H9 (cell line): ENCODE measurements around the gene SGIP1. TPM values are rescaled to one million over a fixed set of nuclear protein-coding genes. Genes with fewer than 3 reads are reported as not detected.

Experiments used
- DNase-seq: peaks from one replicate; pipeline ENCODE4 v3.0.0-alpha.2; 2017
- H2AFZ ChIP-seq: one replicate; pipeline ENCODE4 v1.6.1; 2013; ENCODE audit warnings: mild to moderate bottlenecking, low read length, control low read depth, moderate library complexity
- H2AK5ac ChIP-seq: 2 replicates; pipeline ENCODE4 v1.6.1; 2013; ENCODE audit warnings: low read length, control low read depth, mixed read lengths; ENCODE audit not compliant: insufficient read length
- H2BK120ac ChIP-seq: one replicate; pipeline ENCODE4 v1.6.1; 2013; ENCODE audit warnings: low read depth, mild to moderate bottlenecking, low read length, control low read depth, inconsistent platforms; ENCODE audit not compliant: poor library complexity, severe bottlenecking
- H2BK12ac ChIP-seq: 2 replicates; pipeline ENCODE4 v1.6.1; 2013; ENCODE audit warnings: low read length, control low read depth, mixed read lengths, low read depth; ENCODE audit not compliant: insufficient read length
- H2BK15ac ChIP-seq: 2 replicates; pipeline ENCODE4 v1.6.1; 2013; ENCODE audit warnings: low read depth, low read length, control low read depth
- H2BK20ac ChIP-seq: one replicate; pipeline ENCODE4 v1.6.1; 2013; ENCODE audit warnings: low read depth, mild to moderate bottlenecking, low read length, control low read depth, inconsistent platforms; ENCODE audit not compliant: poor library complexity, severe bottlenecking
- H2BK5ac ChIP-seq: 2 replicates; pipeline ENCODE4 v1.6.1; 2013; ENCODE audit warnings: low read length, control low read depth, mixed read lengths; ENCODE audit not compliant: insufficient read length
- H3K14ac ChIP-seq: 2 replicates; pipeline ENCODE4 v1.6.1; 2013; ENCODE audit warnings: low read length, control low read depth; ENCODE audit not compliant: insufficient read depth
- H3K18ac ChIP-seq: 2 replicates; pipeline ENCODE4 v1.6.1; 2013; ENCODE audit warnings: low read depth, mild to moderate bottlenecking, mixed read lengths, low read length, control low read depth; ENCODE audit not compliant: insufficient read length
- H3K23ac ChIP-seq: 2 replicates; pipeline ENCODE4 v1.6.1; 2013; ENCODE audit warnings: low read length, control low read depth, mixed read lengths, low read depth; ENCODE audit not compliant: insufficient read length
- H3K23me2 ChIP-seq: 2 replicates; pipeline ENCODE4 v1.6.1; 2013; ENCODE audit warnings: low read depth, mild to moderate bottlenecking, mixed read lengths, low read length, control low read depth; ENCODE audit not compliant: insufficient read length, poor library complexity, severe bottlenecking
- H3K27ac ChIP-seq: 2 replicates; pipeline ENCODE4 v1.5.1; 2013; ENCODE audit warnings: low read length, control low read depth, mixed read lengths, low read depth; ENCODE audit not compliant: insufficient read length
- H3K27me3 ChIP-seq: 2 replicates; pipeline ENCODE4 v1.6.1; 2013; ENCODE audit warnings: low read length, control low read depth, inconsistent platforms; ENCODE audit not compliant: insufficient read depth
- H3K4ac ChIP-seq: 2 replicates; pipeline ENCODE4 v1.6.1; 2013; ENCODE audit warnings: low read depth, mild to moderate bottlenecking, control low read depth, inconsistent platforms, low read length, moderate library complexity
- H3K4me1 ChIP-seq: 2 replicates; pipeline ENCODE4 v1.6.1; 2013; ENCODE audit warnings: low read length, control low read depth, inconsistent platforms; ENCODE audit not compliant: insufficient read depth
- H3K4me2 ChIP-seq: 2 replicates; pipeline ENCODE4 v1.6.1; 2013; ENCODE audit warnings: low read length, control low read depth, mixed read lengths; ENCODE audit not compliant: insufficient read length, insufficient read depth
- H3K56ac ChIP-seq: 2 replicates; pipeline ENCODE4 v1.6.1; 2013; ENCODE audit warnings: low read depth, mild to moderate bottlenecking, mixed read lengths, low read length, control low read depth; ENCODE audit not compliant: insufficient read length
- H3K79me1 ChIP-seq: 2 replicates; pipeline ENCODE4 v1.6.1; 2013; ENCODE audit warnings: low read depth, mild to moderate bottlenecking, moderate library complexity, low read length, control low read depth, inconsistent platforms; ENCODE audit not compliant: insufficient read depth, poor library complexity, severe bottlenecking
- H3K79me2 ChIP-seq: 2 replicates; pipeline ENCODE4 v1.6.1; 2013; ENCODE audit warnings: low read length, control low read depth, inconsistent platforms; ENCODE audit not compliant: insufficient read depth
- H3K9ac ChIP-seq: 2 replicates; pipeline ENCODE4 v1.6.1; 2013; ENCODE audit warnings: low read length, control low read depth, mixed read lengths; ENCODE audit not compliant: insufficient read length; ENCODE audit errors: extremely low read depth
- H3K9me3 ChIP-seq: one replicate; pipeline ENCODE4 v1.6.1; 2013; ENCODE audit warnings: low read depth, low read length, inconsistent platforms; ENCODE audit not compliant: control insufficient read depth
- H3T11ph ChIP-seq: one replicate; pipeline ENCODE4 v1.6.1; 2013; ENCODE audit warnings: mild to moderate bottlenecking, low read length, control low read depth, inconsistent platforms
- H4K20me1 ChIP-seq: one replicate; pipeline ENCODE4 v1.6.1; 2013; ENCODE audit not compliant: control insufficient read depth, insufficient read length, insufficient read depth
- H4K5ac ChIP-seq: 2 replicates; pipeline ENCODE4 v1.6.1; 2013; ENCODE audit warnings: low read depth, mild to moderate bottlenecking, mixed read lengths, low read length, control low read depth; ENCODE audit not compliant: insufficient read length
- H4K8ac ChIP-seq: replicated peaks from 2 replicates; pipeline ENCODE4 v1.6.1; 2013; ENCODE audit warnings: low read length, control low read depth, mixed read lengths, low read depth; ENCODE audit not compliant: insufficient read length
- H4K91ac ChIP-seq: 2 replicates; pipeline ENCODE4 v1.6.1; 2013; ENCODE audit warnings: low read depth, mild to moderate bottlenecking, moderate library complexity, mixed read lengths, low read length, control low read depth; ENCODE audit not compliant: insufficient read length
- H3K27ac Mint-ChIP-seq, 3 experiments: 2 replicates in 2 of 3; 3 replicates in 1 of 3; pipeline ENCODE4 v1.8.0; 2020 to 2021; ENCODE audit warnings: mixed read lengths in 3 of 3, mild to moderate bottlenecking in 1 of 3, moderate library complexity in 1 of 3
- H3K27me3 Mint-ChIP-seq: 2 replicates; pipeline ENCODE4 v1.8.0; 2021; ENCODE audit warnings: low read depth, mild to moderate bottlenecking, moderate library complexity, mixed read lengths
- H3K36me3 Mint-ChIP-seq, 3 experiments: 2 replicates in 2 of 3; 3 replicates in 1 of 3; pipeline ENCODE4 v1.8.0; 2020 to 2021; ENCODE audit warnings: low read depth in 3 of 3, mixed read lengths in 3 of 3; ENCODE audit not compliant: insufficient read depth in 1 of 3
- H3K4me1 Mint-ChIP-seq, 2 experiments: 2 replicates each; pipeline ENCODE4 v1.8.0; 2020; ENCODE audit warnings: mixed read lengths in 2 of 2
- H3K4me3 Mint-ChIP-seq, 2 experiments: 2 replicates in 1 of 2; 3 replicates in 1 of 2; pipeline ENCODE4 v1.8.0; 2020 to 2021; ENCODE audit warnings: mild to moderate bottlenecking in 2 of 2, mixed read lengths in 2 of 2, moderate library complexity in 1 of 2
- H3K9me3 Mint-ChIP-seq, 2 experiments: 2 replicates in 1 of 2; 3 replicates in 1 of 2; pipeline ENCODE4 v1.8.0; 2020; ENCODE audit warnings: mild to moderate bottlenecking in 2 of 2, mixed read lengths in 2 of 2, moderate library complexity in 1 of 2
- WGBS: extraction: QIAGEN DNeasy Blood & Tissue Kit; methylation state at CpG from one replicate; pipeline ENCODE4 v1.1.7; 2013; ENCODE audit warnings: missing lambda C conversion rate, low lambda C conversion rate, mixed read lengths; ENCODE audit not compliant: insufficient read length; ENCODE audit errors: extremely low coverage; 5-methylcytosine and 5-hydroxymethylcytosine counted together
- total RNA-seq: library from RNA; stranded (reverse); gene quantifications from 2 replicates; pipeline ENCODE4 v1.2.1, GENCODE V29; 2021
- TF ChIP-seq, protein P1 (sequence below): fragments of 200-600 bp; sonication (generic); conservative IDR thresholded peaks from 3 replicates; pipeline ENCODE4 v1.8.0; 2021; ENCODE audit warnings: antibody characterized with exemption, mild to moderate bottlenecking

SGIP1 gene
- total RNA-seq, 1 experiment from 2014 or later, result 1.5 TPM

DNA sequence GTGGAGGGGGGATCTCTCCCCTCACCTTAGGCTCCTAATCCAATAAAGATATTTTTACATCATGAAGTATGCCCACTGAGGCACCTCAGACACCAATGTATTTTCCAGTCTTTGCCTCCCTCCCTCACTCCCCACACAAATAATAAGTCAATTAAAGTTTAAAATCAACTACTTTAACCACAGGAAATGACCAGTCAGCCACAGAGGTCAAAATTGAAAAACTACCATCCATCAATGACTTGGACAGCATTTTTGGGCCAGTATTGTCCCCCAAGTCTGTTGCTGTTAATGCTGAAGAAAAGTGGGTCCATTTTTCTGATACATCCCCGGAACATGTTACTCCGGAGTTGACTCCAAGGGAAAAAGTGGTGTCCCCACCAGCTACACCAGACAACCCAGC lies 147.7 kb downstream of the SGIP1 start:
- Mint-ChIP-seq H3K36me3 (no peaks in the 10 kb centered on the region), H3K9me3 (no peaks in the 10 kb centered on the region), H3K27me3 (no peaks in the 10 kb centered on the region), H3K27ac (no peak overlapping the region), H3K4me3 (no peak overlapping the region), H3K4me1 (no peaks in the 10 kb centered on the region)
- Histone ChIP-seq H2BK12ac (no peak overlapping the region), H4K91ac (no peak overlapping the region), H3K14ac (no peak overlapping the region), H3K23ac (no peak overlapping the region), H3K27ac (no peak overlapping the region), H2BK120ac (no peak overlapping the region), H3K18ac (no peak overlapping the region), H2BK15ac (no peak overlapping the region), H3K79me2 (no peaks in the 10 kb centered on the region), H4K5ac (no peak overlapping the region), H3K23me2 (no peaks in the 10 kb centered on the region), H3K56ac (no peak overlapping the region), H4K8ac (no peak overlapping the region), H2BK20ac (no peak overlapping the region), H3K9ac (no peak overlapping the region), H3K4me1 (no peaks in the 10 kb centered on the region), H2AFZ (no peak overlapping the region), H3K4me2 (no peak overlapping the region), H3K4ac (no peak overlapping the region), H4K20me1 (no peaks in the 10 kb centered on the region), H3T11ph (no peak overlapping the region), H3K79me1 (no peaks in the 10 kb centered on the region), H3K9me3 (no peaks in the 10 kb centered on the region), H3K27me3 (no peaks in the 10 kb centered on the region), H2BK5ac (no peak overlapping the region), H2AK5ac (no peak overlapping the region)
- TF ChIP-seq, protein P1, sequence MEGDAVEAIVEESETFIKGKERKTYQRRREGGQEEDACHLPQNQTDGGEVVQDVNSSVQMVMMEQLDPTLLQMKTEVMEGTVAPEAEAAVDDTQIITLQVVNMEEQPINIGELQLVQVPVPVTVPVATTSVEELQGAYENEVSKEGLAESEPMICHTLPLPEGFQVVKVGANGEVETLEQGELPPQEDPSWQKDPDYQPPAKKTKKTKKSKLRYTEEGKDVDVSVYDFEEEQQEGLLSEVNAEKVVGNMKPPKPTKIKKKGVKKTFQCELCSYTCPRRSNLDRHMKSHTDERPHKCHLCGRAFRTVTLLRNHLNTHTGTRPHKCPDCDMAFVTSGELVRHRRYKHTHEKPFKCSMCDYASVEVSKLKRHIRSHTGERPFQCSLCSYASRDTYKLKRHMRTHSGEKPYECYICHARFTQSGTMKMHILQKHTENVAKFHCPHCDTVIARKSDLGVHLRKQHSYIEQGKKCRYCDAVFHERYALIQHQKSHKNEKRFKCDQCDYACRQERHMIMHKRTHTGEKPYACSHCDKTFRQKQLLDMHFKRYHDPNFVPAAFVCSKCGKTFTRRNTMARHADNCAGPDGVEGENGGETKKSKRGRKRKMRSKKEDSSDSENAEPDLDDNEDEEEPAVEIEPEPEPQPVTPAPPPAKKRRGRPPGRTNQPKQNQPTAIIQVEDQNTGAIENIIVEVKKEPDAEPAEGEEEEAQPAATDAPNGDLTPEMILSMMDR, result no peak
- no CpG with 5 or more reads among the region's 2 CpGs for WGBS
- DNase-seq, result no peak
